NB4 (cell line): Measurements from ENCODE around the gene B4GALNT4.

Source experiments
- DNase-seq: peaks from one replicate; pipeline ENCODE4 v3.0.0; 2010; ENCODE audit warnings: low read depth
- H3K4me3 ChIP-seq: one replicate; pipeline ENCODE4 v1.5.1; 2011; ENCODE audit warnings: mild to moderate bottlenecking, low read depth, low read length, moderate library complexity
- MYC ChIP-seq: IDR thresholded peaks from 2 replicates; pipeline ENCODE4 v1.6.1; 2011; ENCODE audit warnings: low read depth, low read length
- POLR2A ChIP-seq: IDR thresholded peaks from 2 replicates; pipeline ENCODE4 v1.6.1; 2011; ENCODE audit warnings: mild to moderate bottlenecking; ENCODE audit not compliant: insufficient read length; ENCODE audit errors: extremely low read depth
- TF ChIP-seq, protein P1 (sequence below): IDR thresholded peaks from 2 replicates; pipeline ENCODE4 v1.6.1; 2011; ENCODE audit warnings: low read depth, low read length
- TF ChIP-seq, protein P2 (sequence below): IDR thresholded peaks from one replicate; pipeline ENCODE4 v1.5.1; 2012; ENCODE audit warnings: low read depth, low read length

Gene B4GALNT4

DNA sequence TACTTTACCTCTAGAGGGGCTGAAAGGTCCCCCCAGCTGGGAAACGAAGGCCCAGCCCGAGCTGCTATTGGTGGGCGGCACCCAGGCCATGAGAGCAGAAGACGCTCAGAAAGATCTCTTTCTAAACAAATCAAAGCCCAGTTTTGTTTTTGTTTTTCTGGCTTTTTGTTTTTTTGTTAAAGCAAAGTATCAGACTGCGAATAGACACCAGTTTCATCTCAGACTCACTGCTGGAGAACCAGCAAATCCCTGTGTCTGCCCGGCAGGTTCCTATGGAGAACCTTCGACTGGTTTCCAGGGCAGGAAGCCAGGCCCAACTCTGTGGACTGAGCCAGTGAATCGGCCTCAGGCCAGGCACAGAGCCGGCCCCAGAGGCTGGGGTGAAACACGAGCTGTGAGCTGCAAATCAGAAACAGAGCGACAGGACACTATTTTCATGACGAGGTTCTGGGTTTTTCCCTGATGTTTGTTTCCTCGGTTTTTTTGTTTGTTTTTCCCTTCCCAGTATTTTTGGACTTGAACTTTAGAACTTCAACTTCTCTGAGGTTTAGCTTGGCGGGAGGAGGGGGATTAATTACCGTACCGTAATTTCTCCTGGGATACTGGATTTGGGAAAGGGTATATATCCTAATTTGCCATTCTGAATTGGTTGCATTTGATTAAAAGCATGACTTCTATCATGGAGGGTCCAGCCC, 16.0 kb upstream of the B4GALNT4 start:
- H3K4me3 ChIP-seq = no peak overlapping the region
- TF ChIP-seq, protein P1, sequence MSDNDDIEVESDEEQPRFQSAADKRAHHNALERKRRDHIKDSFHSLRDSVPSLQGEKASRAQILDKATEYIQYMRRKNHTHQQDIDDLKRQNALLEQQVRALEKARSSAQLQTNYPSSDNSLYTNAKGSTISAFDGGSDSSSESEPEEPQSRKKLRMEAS = no peak
- TF ChIP-seq POLR2A (no peak), MYC (no peak)
- TF ChIP-seq, protein P2, sequence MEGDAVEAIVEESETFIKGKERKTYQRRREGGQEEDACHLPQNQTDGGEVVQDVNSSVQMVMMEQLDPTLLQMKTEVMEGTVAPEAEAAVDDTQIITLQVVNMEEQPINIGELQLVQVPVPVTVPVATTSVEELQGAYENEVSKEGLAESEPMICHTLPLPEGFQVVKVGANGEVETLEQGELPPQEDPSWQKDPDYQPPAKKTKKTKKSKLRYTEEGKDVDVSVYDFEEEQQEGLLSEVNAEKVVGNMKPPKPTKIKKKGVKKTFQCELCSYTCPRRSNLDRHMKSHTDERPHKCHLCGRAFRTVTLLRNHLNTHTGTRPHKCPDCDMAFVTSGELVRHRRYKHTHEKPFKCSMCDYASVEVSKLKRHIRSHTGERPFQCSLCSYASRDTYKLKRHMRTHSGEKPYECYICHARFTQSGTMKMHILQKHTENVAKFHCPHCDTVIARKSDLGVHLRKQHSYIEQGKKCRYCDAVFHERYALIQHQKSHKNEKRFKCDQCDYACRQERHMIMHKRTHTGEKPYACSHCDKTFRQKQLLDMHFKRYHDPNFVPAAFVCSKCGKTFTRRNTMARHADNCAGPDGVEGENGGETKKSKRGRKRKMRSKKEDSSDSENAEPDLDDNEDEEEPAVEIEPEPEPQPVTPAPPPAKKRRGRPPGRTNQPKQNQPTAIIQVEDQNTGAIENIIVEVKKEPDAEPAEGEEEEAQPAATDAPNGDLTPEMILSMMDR = no peak
- DNase-seq = no peak

GRCh38 chr11:355581-356458, 13.5 kb upstream of the B4GALNT4 start:
- DNase-seq = peak; percentile 93

GRCh38 chr11:356610-357009, 12.7 kb upstream of the B4GALNT4 start:
- TF ChIP-seq POLR2A (no peak), MYC (no peak)
- TF ChIP-seq, protein P1 = no peak
- TF ChIP-seq, protein P2 = no peak
- no peak overlapping the region for H3K4me3 ChIP-seq
- no peak for DNase-seq

More at GRCh38 chr11:355581-356458, 13.5 kb upstream of the B4GALNT4 start:
- H3K4me3 ChIP-seq = peak overlapping the region; percentile 34
- TF ChIP-seq, protein P1 = 0 out of 2 replicates have a peak, but pooled peaks have one; percentile 16
- no peak for TF ChIP-seq POLR2A

DNA sequence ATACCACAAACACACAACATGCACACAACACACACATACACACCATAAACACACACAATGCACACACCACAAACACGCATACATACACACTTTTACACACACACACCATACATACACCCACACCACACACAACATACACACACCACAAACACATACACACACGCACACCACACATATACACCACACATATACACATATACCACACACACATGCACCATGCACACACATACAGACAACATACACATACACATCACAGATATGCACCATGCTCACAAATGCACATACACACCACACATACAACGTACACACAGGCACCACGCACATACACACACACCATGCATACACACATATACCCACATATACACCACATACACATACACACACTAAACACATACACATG, 11.7 kb upstream of the B4GALNT4 start:
- DNase-seq = no peak
- no peak for TF ChIP-seq MYC
- TF ChIP-seq, protein P2 = no peak
- TF ChIP-seq POLR2A = no peak
- TF ChIP-seq, protein P1 = no peak
- no peak overlapping the region for H3K4me3 ChIP-seq

- TF ChIP-seq, protein P2 = no peak
- no peak for TF ChIP-seq MYC
- TF ChIP-seq POLR2A = no peak
- TF ChIP-seq, protein P1 = no peak
- no peak for DNase-seq
- no peak overlapping the region for H3K4me3 ChIP-seq
Measured at GRCh38 chr11:358129-358800, 11.0 kb upstream of the B4GALNT4 start.
